ENCODE data around the gene AQP2.

The AQP2 gene

GRCh38 chr12:49998453-49998852 is 47.9 kb downstream of the AQP2 start:
- DNase-seq = no peak

DNA sequence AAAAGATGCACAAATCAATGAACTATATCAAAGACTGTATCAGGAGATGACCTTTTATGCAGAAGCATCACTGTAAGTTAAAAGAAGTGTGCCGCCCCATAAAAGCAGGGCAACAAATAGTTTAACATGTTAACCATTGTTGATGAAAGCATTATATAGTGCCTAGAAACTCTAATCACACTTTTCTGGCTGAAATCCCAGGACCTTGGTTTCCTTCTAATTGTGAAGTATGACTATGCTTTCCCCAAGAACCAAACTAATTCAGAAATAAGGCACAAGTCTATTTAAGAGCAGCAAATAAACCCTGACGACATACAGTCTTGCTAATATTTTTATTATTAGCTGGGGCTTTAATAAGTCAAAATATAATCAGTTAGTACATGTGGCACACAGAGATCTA is 53.1 kb downstream of the AQP2 start:
- DNase-seq = no peak

- no peak for DNase-seq
These were observed 54.2 kb downstream of the AQP2 start for GRCh38 chr12:50004696-50005095.

DNA sequence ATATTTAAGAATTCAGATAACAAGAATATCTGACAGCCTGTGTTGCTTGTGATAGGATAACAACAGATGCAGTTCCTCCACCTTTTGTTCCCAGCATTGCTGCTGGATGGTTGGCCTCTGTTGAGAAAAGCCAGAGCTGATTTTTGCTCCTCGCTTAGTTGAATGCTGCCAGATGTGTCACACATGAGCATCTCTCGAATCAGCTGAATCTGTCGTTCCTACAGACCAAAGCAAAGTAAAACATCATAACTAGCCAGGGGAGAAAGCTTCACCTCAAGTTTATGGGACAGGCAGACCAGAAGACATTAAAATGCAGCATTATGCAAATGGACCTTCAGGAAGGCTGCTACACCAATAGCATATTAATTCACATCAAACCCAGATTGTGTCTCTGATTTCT is 54.6 kb downstream of the AQP2 start:
- DNase-seq = no peak

DNA sequence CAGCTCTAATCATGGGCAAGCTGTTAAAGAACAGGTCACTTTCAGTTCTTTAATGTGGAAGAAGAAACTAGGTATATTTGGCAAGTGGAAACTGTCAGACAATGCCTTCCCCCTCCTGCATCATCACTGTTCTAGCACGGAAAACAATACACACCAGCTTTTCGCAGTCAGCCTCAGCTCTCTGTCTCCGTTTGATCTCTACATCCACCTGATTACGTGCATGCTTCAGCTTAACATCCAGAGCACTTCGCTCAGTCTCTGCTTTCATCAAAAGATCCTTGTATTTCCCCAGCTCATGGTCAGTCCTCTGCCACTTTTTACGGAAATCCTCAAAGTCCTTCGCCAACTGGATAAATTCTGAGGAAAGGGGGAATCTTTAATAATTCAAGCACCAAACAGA is 55.7 kb downstream of the AQP2 start:
- DNase-seq = no peak

- DNase-seq = no peak
These were observed 56.4 kb downstream of the AQP2 start for GRCh38 chr12:50006754-50007442.
